ENCODE measurements around the gene GFAP.

GFAP gene

DNA sequence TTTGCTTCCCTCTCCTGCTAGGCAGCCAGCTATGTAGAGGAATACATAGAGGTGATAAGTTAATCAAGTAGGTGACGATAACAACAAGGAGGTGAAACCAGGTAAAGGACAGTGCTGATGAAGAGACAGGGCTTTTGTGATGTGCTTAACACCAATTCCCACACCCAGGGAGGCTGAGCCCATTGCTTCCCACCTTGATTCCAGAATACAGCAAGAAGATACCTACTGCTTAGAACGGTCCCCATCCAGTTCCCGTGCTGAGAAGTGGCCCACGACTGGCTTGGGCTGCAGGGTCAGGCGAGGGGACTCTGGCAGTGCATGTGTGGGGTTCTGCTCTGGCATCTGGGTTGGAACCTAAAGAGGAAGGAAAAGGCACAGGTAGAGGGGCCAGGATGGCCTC lies 16.1 kb upstream of the GFAP start:
- DNase-seq (ENCODE audit: low read depth in 2 of 2), result no peak

- DNase-seq (ENCODE audit: low read depth in 2 of 2), result no peak
These were observed 15.4 kb upstream of the GFAP start for GRCh38 chr17:44930667-44931066.

DNA sequence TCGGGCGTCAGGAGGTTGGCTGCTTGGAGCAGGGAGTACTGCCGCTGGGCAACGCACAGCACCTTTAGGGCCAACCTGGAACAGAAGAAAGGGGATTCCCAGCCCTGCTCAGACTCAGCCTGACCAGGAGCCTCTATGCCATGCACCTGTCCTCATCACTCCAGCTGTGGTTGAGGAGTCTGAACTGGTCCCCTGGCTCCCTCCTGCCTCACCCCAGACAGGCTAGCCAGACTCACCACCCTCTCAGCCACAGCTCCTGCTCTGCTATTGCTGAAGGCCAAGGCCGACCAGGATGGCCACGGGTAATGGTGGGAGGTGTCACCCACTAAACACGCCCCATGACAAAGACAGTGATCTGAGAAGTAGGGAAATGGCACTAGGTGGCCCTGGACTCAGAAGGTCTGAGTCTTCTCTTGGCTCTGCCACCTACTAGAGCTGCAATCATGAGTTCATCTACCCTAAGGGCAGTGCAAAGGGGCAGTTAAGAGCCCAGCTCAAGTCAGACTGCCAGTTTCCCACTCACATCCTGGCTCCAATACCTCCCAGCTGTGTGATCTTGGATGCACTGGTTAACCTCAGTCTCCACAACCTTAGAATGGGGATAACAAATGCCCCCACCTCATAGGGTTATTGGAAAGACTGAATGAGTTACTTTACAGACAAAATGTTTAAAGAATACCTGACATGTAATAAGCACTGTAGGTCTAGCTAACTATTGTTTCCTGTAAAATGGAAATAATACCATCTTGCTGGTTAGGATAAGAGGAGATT lies 13.8 kb upstream of the GFAP start:
- DNase-seq (ENCODE audit: low read depth in 2 of 2), result no peak

DNA sequence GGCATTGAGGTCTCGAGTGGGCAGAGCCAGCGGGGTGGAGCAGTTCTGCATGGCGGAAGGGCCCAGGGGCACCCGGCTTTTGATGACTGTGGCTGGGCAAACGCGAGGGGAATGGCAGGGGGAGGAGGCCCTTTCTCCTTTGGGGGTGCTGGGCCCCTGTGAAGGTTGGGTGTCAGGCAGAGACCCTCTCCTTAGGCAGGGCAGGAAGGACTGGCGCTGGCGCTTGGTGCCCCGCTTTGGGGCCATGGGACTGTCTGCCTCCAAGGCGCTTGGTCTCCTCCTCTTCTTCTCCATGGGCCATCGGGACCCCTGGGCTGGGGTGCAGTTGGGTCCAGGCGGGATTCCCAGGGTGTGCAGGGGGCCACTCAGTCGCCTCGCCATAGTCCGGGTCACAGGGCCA lies 12.8 kb upstream of the GFAP start:
- no peak for DNase-seq (ENCODE audit: low read depth in 2 of 2)

GRCh38 chr17:44927696-44928095 lies 12.4 kb upstream of the GFAP start:
- DNase-seq (ENCODE audit: low read depth in 2 of 2), result no peak

DNA sequence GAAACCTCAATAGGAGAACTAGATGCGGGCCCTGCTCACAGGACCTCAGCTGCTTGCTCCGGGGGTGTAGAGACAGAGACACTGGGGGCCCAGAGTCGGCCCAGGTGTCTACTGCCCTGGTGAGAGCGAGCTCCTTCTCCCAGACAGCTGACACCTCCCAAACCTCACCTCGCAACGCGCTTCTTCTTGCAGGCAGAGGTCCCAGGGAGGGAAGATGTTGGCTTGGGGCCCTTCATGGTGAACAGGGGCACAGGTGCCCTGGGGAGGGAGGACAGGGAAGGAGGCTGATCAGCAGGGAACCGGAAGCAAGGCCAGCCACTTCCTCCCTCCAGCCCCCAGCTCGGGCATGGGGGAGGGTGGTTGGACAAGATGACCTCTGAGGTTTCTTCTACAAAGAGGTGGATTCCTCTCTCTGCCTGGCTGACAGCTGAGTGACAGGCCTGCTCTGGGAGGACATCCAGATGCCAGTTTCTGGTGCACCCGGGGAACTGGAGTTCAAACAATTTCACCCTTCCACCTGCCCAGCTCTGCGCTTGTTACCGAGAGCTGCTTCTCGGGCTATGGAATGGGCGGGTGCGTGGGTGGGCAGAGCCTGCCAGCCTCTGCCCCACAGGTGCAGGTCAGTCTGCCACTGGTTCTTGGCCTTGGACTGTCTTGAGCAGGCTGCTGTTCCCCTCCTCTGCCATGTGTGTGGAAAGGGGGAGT lies 11.7 kb upstream of the GFAP start:
- no peak for DNase-seq (ENCODE audit: low read depth in 2 of 2)

DNA sequence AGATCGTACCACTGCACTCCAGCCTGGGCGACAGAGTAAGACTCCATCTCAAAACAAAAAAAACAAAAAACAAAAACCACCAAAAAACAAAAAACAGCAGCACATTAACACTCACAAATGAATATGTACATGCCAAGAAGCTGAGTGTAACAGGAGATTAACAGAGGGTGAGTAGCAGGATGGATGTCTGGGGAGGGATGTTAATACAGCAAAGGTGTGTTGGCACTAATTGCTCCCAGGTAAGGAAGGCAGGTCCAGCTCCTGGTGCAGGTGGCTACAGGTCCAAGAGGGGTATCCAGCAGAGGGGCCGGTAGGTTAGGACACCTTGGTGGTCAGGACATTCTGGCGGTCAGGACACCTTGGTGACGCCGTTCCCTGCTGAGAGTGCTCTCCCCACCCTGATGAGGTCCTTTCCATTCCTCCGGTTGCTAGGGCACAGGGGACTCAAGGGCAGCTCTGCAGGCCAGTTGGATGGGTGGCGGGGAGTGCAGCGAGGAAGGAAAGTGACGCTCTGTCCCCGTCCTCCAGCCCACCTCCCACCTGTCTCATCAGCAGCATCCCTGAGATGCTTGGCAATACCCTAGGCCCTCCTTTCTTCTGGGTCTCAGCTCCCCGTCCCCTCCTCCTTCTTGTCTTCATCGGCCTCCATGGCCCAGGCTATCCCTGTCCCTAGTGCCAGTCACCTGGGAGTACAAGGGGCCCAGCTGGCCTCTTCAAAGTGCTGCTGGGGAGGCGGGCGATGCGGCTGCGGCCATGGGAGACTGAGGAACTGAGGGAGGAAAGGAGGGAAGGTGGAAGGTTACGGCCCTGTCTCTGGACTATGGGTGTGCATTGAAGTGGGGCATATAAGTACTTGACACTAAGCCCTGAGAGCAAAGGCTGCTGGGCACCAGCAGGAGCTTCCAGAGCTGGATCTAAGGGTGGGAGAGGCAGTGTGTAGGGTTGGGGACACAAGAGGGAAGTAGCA lies 10.7 kb upstream of the GFAP start:
- DNase-seq (ENCODE audit: low read depth in 2 of 2), result no peak

- DNase-seq (ENCODE audit: low read depth in 2 of 2), result no peak
These were observed 8.8 kb upstream of the GFAP start for GRCh38 chr17:44924107-44924544.

DNA sequence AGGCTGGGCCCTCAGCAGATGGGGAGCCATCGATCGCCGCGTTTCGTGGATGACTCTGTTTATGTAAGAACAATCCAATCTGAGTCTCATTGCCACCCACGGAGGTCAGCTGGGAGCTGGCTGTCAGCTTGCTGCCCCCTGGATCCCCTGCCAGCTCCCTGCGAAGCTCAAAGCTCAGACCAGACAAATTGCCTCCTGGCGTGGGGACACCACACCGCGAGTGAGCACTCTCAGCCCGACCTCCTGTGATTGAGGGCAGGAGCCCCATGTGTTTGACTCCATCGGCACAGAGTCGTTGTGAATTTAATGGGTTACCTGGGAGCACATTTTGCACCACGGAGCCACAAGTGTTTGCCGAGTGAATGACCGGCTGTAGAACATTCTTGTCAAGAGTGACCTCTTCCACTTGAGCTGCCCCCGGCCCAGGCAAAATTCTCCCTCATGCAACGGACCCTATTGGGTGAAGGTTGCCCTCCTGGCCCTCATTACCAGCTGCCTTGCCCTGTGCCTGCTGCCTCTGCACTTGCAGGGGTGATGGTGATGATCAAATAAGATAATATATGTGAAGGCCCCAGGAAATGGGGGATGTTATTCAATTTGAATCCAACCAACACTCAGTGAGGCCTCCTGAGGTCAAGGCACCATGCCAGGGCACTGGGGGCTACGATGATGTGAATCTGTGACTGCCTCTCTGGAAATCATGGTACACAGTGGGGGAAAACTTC lies 7.6 kb upstream of the GFAP start:
- no peak for DNase-seq (ENCODE audit: low read depth in 2 of 2)

GRCh38 chr17:44922136-44922535 lies 6.8 kb upstream of the GFAP start:
- DNase-seq (ENCODE audit: low read depth in 2 of 2), result no peak

DNA sequence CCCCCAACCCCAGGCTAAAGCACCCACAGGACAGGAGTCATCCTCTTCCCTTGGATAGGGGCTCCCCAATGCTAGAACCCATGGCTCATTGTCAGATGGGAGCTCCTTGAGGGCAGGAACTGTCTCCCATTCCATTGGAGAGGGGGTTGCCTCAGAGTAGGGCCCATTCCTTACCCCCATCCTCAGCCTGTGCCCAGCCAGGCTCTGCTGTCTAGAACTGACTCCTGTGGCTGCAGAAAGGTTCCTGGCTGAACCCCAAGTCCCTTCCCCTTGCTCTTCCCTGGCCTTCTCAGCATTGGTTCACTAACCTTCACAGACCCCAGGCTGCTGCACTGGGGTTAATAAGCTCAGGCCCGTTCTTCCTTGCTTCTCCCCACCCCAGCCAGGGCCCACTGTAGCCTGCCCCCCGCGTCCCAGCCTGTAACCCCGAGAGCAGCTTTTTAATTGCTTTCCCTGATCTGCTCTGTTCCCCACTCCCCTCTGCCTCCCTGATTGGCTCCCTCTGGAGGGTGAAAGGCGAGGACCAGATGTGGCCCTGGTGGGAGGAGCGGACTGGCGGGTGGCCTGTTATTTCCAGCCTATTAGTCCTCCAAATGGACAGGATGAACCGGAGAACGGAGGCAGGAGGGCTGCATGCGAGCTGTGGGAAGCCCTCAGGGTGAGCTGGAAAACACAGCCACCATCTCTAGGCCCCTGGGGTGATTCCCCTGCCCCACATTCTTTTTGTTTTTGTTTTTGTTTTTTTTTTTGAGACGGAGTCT lies 6.0 kb upstream of the GFAP start:
- DNase-seq (ENCODE audit: low read depth in 2 of 2), result no peak

- no peak for DNase-seq (ENCODE audit: low read depth in 2 of 2)
These were observed 5.3 kb upstream of the GFAP start for GRCh38 chr17:44920565-44920940.

GRCh38 chr17:44919885-44920564 lies 4.7 kb upstream of the GFAP start:
- peak; percentile 22 to 23 for DNase-seq (ENCODE audit: low read depth in 2 of 2)

DNA sequence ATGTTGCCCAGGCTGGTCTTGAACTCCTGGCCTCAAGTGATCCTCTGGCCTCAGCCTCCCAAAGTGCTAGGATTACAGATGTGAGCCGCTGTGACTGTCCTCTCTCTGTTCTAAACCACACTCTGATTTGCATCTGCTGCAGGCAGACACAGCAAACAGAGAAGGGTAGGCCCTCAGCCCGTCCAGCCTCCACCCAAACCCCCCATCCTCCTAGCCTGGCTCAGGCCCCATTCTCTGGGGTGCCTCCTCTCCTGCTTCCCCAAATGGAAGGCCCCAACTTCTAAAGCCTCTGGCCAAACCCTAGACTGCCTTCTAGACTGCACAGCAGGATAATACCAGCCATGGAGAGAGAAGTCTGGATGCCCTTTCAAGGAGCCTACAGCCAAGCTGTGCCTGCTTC lies 4.1 kb upstream of the GFAP start:
- no peak for DNase-seq (ENCODE audit: low read depth in 2 of 2)

DNA sequence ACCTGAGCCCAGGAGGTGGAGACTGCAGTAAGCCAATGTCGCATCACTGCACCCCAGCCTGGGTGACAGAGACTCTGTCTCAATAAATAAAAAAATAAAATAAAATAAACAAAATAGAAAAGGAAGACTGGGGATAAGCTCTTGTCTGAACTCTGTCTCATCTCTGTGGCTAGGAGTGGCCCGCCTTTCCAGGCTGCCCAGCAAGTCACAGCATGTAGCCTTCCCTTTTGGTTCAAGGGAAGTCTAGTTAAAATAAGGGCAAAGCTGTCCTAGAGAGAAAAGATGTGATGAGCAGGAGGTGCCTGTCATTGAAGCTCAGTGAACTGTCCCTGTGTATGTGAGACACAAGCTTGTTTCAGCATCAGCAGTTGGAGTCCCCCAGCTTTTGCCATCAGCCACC lies 2.7 kb upstream of the GFAP start:
- no peak for DNase-seq (ENCODE audit: low read depth in 2 of 2)

GRCh38 chr17:44917456-44917855 lies 2.2 kb upstream of the GFAP start:
- no peak for DNase-seq (ENCODE audit: low read depth in 2 of 2)

GRCh38 chr17:44916781-44917241 lies 1.5 kb upstream of the GFAP start:
- DNase-seq (ENCODE audit: low read depth in 2 of 2), result no peak

DNA sequence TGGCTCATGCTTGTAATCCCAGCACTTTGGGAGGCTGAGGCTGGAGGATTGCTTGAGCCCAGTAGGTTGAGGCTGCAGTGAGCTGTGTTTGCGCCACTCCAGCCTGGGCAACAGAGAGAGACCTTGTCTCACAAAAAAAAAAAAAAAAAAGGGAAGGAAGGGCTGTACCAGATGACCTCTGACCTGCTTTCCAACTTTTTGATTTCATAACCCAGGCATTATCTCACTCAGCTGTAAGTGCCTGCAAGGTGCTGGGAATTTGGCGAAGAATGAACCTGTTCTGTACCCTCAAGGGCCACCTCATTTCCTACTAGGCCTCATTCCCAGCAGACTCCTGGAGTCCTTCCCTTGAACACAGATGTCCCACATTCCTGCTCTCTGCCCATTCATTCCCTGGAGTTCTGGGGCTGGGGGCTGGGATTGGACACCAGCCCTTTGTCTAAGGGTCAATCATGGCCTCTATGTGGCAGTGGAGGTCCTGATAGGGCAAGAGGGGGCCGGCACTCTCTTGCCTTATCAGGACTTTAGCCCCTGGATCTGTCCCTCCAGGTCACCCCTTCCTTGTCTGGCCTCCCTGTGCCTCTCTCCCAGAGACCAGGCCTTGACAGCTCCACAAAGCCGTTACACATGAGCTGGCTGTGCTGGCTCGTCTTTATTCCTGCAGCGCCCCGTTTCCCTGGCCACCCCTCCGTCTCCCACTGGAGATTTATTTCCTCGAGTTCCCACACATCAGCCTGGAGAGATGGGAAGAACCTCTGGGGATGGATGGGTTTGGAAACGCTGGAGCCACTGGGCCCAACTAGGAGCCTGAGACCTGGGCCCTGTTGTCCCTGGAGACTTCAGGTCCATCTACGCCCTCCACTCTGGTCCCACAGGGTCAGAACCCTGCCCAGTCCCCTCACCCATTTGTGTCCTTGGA lies 821 bp upstream of the GFAP start:
- no peak for DNase-seq (ENCODE audit: low read depth in 2 of 2)

DNA sequence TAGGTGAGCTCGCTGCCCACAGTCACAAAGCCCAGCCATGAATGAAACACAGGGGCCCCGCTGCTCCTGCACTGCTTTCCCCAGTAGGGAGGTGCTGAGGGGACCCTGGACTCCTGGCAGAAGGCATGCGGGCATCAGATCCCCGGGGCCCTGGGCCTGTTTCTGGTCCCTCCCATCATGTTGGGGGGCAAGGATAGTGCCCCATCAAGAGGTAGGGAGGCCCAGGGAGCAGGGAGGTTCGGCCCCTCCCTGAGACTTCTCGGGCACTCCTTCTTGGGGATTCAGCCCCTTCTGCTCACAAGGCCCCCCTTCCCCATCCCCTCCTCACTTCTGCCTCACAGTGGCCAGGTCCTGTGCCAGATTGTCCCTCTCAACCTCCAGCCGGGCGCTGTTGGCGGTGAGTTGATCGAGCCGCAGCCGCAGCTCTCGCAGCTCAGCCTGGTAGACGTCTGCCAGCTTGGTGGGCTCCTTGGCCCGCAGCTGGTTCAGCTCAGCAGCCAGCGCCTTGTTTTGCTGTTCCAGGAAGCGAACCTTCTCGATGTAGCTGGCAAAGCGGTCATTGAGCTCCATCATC lies 515 bp downstream of the GFAP start:
- no peak for DNase-seq (ENCODE audit: low read depth in 2 of 2)
